Lung microvascular endothelial cell (primary cell): ENCODE data around the gene DMAC2L. TPM values are rescaled to one million over a fixed set of nuclear protein-coding genes. Genes with fewer than 3 reads are reported as not detected.
A peak's percentile ranks its signal among the peaks of the same experiment; 100 is the strongest.
"Not testable (repeated sequence)": the region's sequence is repeated elsewhere in the genome, so short reads cannot be mapped to it uniquely, and the experiment has no call there.

Experiments
- DNase-seq, 2 donors: peaks; one replicate each; pipeline versions ENCODE4 v3.0.0 to v3.0.0-alpha.2; 2010; ENCODE audit warnings: low read depth in 2 of 2
- total RNA-seq: library from RNA; depleted of rRNA; stranded (reverse); fragments of >200 nt; gene quantifications from 2 replicates; pipeline ENCODE4 v1.2.1, GENCODE V29; 2014

The DMAC2L gene
- total RNA-seq, result 4.1 and 4.2 TPM in 2 replicates

GRCh38 chr14:50311972-50312733 is at the start of gene DMAC2L, which contains the start of gene L2HGDH:
DMAC2L (plus strand) TSS chr14:50312324; CDS start chr14:50321488, 9,164 bp downstream.
L2HGDH (minus strand) TSS chr14:50312229; CDS start chr14:50312150, 79 bp downstream.
- DNase-seq, result peak; percentile 93 to 95

- DNase-seq, result no peak
Observed at GRCh38 chr14:50262865-50263264, 49.3 kb upstream of the DMAC2L start.

- DNase-seq, result no peak
Observed at GRCh38 chr14:50263321-50263720, 48.8 kb upstream of the DMAC2L start.

- DNase-seq, result no peak
Observed at GRCh38 chr14:50265029-50265428, 47.1 kb upstream of the DMAC2L start.

GRCh38 chr14:50270932-50271331 is 41.2 kb upstream of the DMAC2L start:
- no peak for DNase-seq

- no peak for DNase-seq
Observed at GRCh38 chr14:50272498-50272897, 39.6 kb upstream of the DMAC2L start.

- DNase-seq, result no peak
Observed at GRCh38 chr14:50285861-50286260, 26.3 kb upstream of the DMAC2L start.

- DNase-seq, result no peak
Observed at GRCh38 chr14:50288146-50288545, 24.0 kb upstream of the DMAC2L start.

GRCh38 chr14:50290306-50290705 is 21.8 kb upstream of the DMAC2L start:
- no peak for DNase-seq

- DNase-seq, result no peak
Observed at GRCh38 chr14:50299585-50299984, 12.5 kb upstream of the DMAC2L start.

GRCh38 chr14:50301914-50302313 is 10.2 kb upstream of the DMAC2L start:
- DNase-seq, result no peak

- no peak for DNase-seq
Observed at GRCh38 chr14:50303744-50304471, 8.2 kb upstream of the DMAC2L start.

GRCh38 chr14:50308363-50308915 is 3.7 kb upstream of the DMAC2L start:
- DNase-seq, result no peak

GRCh38 chr14:50310445-50310844 is 1.7 kb upstream of the DMAC2L start:
- DNase-seq, result no peak

GRCh38 chr14:50311337-50311971 is 670 bp upstream of the DMAC2L start:
- peak; percentile 4 to 17 for DNase-seq

GRCh38 chr14:50312734-50313054 is 570 bp downstream of the DMAC2L start:
- no peak for DNase-seq

- DNase-seq, result not testable (repeated sequence)
Observed at GRCh38 chr14:50314098-50314497, 2.0 kb downstream of the DMAC2L start.

- peak; percentile 72 to 74 for DNase-seq
Observed at GRCh38 chr14:50318031-50318626, 6.0 kb downstream of the DMAC2L start.

GRCh38 chr14:50319293-50319692 is 7.2 kb downstream of the DMAC2L start:
- no peak for DNase-seq

GRCh38 chr14:50319721-50320120 is 7.6 kb downstream of the DMAC2L start:
- peak in 1 of 2 donors; percentile 14 for DNase-seq

- DNase-seq, result peak; percentile 45 to 58
Observed at GRCh38 chr14:50320283-50320682, 8.2 kb downstream of the DMAC2L start.
